HepG2 (cell line): ENCODE data around the gene ZNF653.

ENCODE experiments used
- ATF3 ChIP-seq: sonication (generic); formaldehyde crosslinking; IDR thresholded peaks from 2 replicates; pipeline ENCODE4 v1.4.0; 2020; ENCODE audit warnings: missing genetic modification reagents
- CREB3 ChIP-seq: sonication (generic); formaldehyde crosslinking; IDR thresholded peaks from 2 replicates; pipeline ENCODE4 v1.5.0; 2020; ENCODE audit warnings: missing genetic modification reagents
- HNRNPK ChIP-seq: fragments of 200-400 bp; formaldehyde crosslinking; IDR thresholded peaks from 2 replicates; pipeline ENCODE4 v1.6.1; 2018; ENCODE audit warnings: low read length, low read depth, moderate library complexity, mild to moderate bottlenecking; ENCODE audit not compliant: poor library complexity, severe bottlenecking
- POLR2AphosphoS5 ChIP-seq: IDR thresholded peaks from 2 replicates; pipeline ENCODE4 v1.6.1; 2012; ENCODE audit warnings: low read depth, low read length
- PRMT3 ChIP-seq: sonication (generic); formaldehyde crosslinking; IDR thresholded peaks from 2 replicates; pipeline ENCODE4 v1.8.1; 2022; ENCODE audit warnings: low read depth, mild to moderate bottlenecking, moderate library complexity, missing genetic modification reagents, borderline replicate concordance
- SIN3A ChIP-seq: IDR thresholded peaks from 2 replicates; pipeline ENCODE4 v1.6.1; 2011; ENCODE audit warnings: low read depth, mild to moderate bottlenecking, control low read depth, low read length, borderline replicate concordance
- SUZ12 ChIP-seq: fragments of 150-350 bp; IDR thresholded peaks from 2 replicates; pipeline ENCODE4 v1.6.1; 2014; ENCODE audit warnings: low read depth, low read length
- TBP ChIP-seq: sonication (generic); formaldehyde crosslinking; IDR thresholded peaks from 2 replicates; pipeline ENCODE4 v1.5.0; 2020; ENCODE audit warnings: missing genetic modification reagents
- ZFP90 ChIP-seq: sonication (generic); formaldehyde crosslinking; IDR thresholded peaks from 2 replicates; pipeline ENCODE4 v1.8.0; 2022; ENCODE audit warnings: missing genetic modification reagents, mild to moderate bottlenecking, inconsistent platforms, borderline replicate concordance
- ZNF318 ChIP-seq: sonication (generic); formaldehyde crosslinking; IDR thresholded peaks from 2 replicates; pipeline ENCODE4 v1.4.0; 2020; ENCODE audit warnings: mild to moderate bottlenecking, missing genetic modification reagents
- ZNF510 ChIP-seq: sonication (generic); formaldehyde crosslinking; IDR thresholded peaks from 2 replicates; pipeline ENCODE4 v1.4.0; 2020; ENCODE audit warnings: low read depth, mild to moderate bottlenecking, missing genetic modification reagents
- ZNF713 ChIP-seq: sonication (generic); formaldehyde crosslinking; IDR thresholded peaks from 2 replicates; pipeline ENCODE4 v1.4.0; 2020; ENCODE audit warnings: mild to moderate bottlenecking, missing genetic modification reagents

GRCh38 chr19:11496391-11497163 lies 9.1 kb downstream of the ZNF653 start:
- TF ChIP-seq ZNF713 (CRISPR knock-in tag), result no peak
- TF ChIP-seq TBP (CRISPR knock-in tag), result no peak
- no peak for TF ChIP-seq PRMT3 (CRISPR knock-in tag)
- TF ChIP-seq HNRNPK, result no peak
- no peak for TF ChIP-seq ZFP90 (CRISPR knock-in tag)
- TF ChIP-seq SIN3A, result no peak
- TF ChIP-seq ZNF510 (CRISPR knock-in tag), result no peak
- no peak for TF ChIP-seq SUZ12
- TF ChIP-seq POLR2AphosphoS5, result no peak
- TF ChIP-seq ZNF318 (CRISPR knock-in tag), result no peak
- TF ChIP-seq ATF3 (CRISPR knock-in tag), result no peak
- no peak for TF ChIP-seq CREB3 (CRISPR knock-in tag)
